ENCODE results near the gene C18orf63. TPM values are rescaled to one million over a fixed set of nuclear protein-coding genes. Genes with fewer than 3 reads are reported as not detected.

Gene C18orf63
- total RNA-seq, 1 experiment from 2014 or later: not detected

DNA sequence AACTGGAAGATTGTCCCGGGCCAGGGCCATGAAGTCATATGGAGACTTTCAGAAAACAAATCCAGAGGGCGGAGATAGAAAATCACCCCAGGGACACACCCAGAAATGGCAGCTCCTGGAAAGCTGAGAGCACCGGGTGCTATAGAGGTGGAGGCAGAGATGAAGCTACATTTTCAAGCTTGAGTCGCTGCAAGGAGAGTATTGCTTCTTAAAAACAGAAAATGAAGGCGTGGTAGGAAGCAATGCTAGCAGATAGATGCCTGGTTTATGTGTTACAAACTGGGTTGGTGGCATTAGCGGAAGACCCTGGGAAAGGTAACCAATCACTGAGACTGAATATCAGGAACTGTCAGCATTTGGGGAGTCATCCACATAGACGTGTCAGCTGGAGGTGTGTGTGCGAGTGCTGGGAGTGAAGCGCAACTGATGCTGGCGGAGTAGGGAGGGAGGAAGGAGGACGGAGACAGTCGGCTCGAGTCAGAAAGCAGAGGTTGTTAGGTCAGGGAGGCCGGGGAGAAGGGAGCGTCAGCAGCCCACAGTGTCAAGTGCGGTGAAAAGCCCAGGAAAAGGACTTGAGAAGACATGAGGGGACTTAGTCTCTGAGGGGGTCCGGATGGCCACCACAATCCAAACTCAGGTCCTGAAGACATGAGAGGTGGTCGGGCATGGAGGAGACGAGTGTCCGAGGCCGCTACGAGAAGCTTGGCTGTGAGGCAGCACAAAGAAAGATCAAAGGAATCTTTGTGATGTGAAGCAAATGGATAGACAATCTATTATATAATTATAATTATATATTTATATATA is 45.4 kb downstream of the C18orf63 start:
- DNase-seq (ENCODE audit: low spot score) (no peak), ATAC-seq (no peak)
- TF ChIP-seq, protein P1, sequence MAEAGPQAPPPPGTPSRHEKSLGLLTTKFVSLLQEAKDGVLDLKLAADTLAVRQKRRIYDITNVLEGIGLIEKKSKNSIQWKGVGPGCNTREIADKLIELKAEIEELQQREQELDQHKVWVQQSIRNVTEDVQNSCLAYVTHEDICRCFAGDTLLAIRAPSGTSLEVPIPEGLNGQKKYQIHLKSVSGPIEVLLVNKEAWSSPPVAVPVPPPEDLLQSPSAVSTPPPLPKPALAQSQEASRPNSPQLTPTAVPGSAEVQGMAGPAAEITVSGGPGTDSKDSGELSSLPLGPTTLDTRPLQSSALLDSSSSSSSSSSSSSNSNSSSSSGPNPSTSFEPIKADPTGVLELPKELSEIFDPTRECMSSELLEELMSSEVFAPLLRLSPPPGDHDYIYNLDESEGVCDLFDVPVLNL (CRISPR knock-in tag; IDR thresholded peaks at IDR 0.05; ENCODE audit: borderline replicate concordance, low read depth): no peak
- no peaks in the 10 kb centered on the region for H3K9me3 Mint-ChIP-seq
- POLR2A ChIA-PET: interaction anchor here (0.6 to 0.7 kb wide), 2 partner anchors 142 to 166 kb away, joined by 3 to 4 read pairs; no protein-coding TSS in a partner anchor
- no peak overlapping the region; the same call in 1 of the 2 replicates for H3K27ac Mint-ChIP-seq
- no peak overlapping the region for H3K4me3 Mint-ChIP-seq
- H3K27me3 Mint-ChIP-seq (ENCODE audit: low read depth): no peaks in the 10 kb centered on the region
- H3K36me3 Mint-ChIP-seq: no peaks in the 10 kb centered on the region
- H3K4me1 Mint-ChIP-seq: no peaks in the 10 kb centered on the region
- CTCF ChIA-PET: interaction anchor here (0.9 kb wide), 1 partner anchor 133 kb away, joined by 4 read pairs; no protein-coding TSS in a partner anchor

DNA sequence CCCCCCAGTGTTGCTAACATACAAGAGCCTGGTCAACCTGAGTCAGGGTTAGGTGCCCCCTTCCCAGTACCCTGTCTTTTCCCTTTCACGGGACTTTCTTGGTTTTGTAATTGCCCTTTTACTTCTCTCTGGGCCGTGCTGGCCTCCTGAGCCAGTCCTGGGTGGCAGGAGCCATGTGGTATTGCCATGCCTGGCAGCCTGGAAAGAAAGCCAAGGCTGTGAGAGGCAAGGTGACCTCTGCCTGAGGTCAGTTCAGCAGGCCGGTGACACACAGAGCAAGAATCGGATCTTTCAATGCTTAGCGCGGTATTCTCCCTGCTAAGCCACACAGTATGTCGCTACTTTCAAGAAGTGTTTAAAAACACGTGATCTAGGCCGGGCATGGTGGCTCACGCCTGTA is 52.3 kb downstream of the C18orf63 start:
- H3K9me3 Mint-ChIP-seq: peaks cover 4% of the 10 kb centered on the region; the same call in 1 of the 2 replicates
- CTCF ChIA-PET: no interaction called here
- no peak for DNase-seq (ENCODE audit: low spot score)
- no peak overlapping the region for H3K27ac Mint-ChIP-seq
- no peak for ATAC-seq
- no peaks in the 10 kb centered on the region for H3K36me3 Mint-ChIP-seq
- POLR2A ChIA-PET: no interaction called here
- no peaks in the 10 kb centered on the region for H3K4me1 Mint-ChIP-seq
- no peak overlapping the region for H3K4me3 Mint-ChIP-seq
- H3K27me3 Mint-ChIP-seq (ENCODE audit: low read depth): no peaks in the 10 kb centered on the region
- no peak for TF ChIP-seq IRF2 (CRISPR knock-in tag; IDR thresholded peaks at IDR 0.05; ENCODE audit: borderline replicate concordance, low read depth)
- TF ChIP-seq, protein P2, sequence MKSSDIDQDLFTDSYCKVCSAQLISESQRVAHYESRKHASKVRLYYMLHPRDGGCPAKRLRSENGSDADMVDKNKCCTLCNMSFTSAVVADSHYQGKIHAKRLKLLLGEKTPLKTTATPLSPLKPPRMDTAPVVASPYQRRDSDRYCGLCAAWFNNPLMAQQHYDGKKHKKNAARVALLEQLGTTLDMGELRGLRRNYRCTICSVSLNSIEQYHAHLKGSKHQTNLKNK (CRISPR knock-in tag; IDR thresholded peaks at IDR 0.05): no peak
- no peak for TF ChIP-seq HMGA2 (CRISPR knock-in tag; IDR thresholded peaks at IDR 0.05)
- TF ChIP-seq SOX15 (CRISPR knock-in tag; IDR thresholded peaks at IDR 0.05): no peak
- no peak for TF ChIP-seq TEAD4 (CRISPR knock-in tag; IDR thresholded peaks at IDR 0.05)
- TF ChIP-seq NFE2L1 (CRISPR knock-in tag; IDR thresholded peaks at IDR 0.05): no peak
- TF ChIP-seq ZNF138 (CRISPR knock-in tag; conservative IDR thresholded peaks at IDR 0.05): no peak
- no peak for TF ChIP-seq SMAD4 (CRISPR knock-in tag; IDR thresholded peaks at IDR 0.05)
- TF ChIP-seq, protein P3, sequence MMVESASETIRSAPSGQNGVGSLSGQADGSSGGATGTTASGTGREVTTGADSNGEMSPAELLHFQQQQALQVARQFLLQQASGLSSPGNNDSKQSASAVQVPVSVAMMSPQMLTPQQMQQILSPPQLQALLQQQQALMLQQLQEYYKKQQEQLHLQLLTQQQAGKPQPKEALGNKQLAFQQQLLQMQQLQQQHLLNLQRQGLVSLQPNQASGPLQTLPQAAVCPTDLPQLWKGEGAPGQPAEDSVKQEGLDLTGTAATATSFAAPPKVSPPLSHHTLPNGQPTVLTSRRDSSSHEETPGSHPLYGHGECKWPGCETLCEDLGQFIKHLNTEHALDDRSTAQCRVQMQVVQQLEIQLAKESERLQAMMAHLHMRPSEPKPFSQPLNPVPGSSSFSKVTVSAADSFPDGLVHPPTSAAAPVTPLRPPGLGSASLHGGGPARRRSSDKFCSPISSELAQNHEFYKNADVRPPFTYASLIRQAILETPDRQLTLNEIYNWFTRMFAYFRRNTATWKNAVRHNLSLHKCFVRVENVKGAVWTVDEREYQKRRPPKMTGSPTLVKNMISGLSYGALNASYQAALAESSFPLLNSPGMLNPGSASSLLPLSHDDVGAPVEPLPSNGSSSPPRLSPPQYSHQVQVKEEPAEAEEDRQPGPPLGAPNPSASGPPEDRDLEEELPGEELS (CRISPR knock-in tag; IDR thresholded peaks at IDR 0.05): no peak
- no peak for TF ChIP-seq GABPB1 (CRISPR knock-in tag; IDR thresholded peaks at IDR 0.05)
- TF ChIP-seq, protein P4, sequence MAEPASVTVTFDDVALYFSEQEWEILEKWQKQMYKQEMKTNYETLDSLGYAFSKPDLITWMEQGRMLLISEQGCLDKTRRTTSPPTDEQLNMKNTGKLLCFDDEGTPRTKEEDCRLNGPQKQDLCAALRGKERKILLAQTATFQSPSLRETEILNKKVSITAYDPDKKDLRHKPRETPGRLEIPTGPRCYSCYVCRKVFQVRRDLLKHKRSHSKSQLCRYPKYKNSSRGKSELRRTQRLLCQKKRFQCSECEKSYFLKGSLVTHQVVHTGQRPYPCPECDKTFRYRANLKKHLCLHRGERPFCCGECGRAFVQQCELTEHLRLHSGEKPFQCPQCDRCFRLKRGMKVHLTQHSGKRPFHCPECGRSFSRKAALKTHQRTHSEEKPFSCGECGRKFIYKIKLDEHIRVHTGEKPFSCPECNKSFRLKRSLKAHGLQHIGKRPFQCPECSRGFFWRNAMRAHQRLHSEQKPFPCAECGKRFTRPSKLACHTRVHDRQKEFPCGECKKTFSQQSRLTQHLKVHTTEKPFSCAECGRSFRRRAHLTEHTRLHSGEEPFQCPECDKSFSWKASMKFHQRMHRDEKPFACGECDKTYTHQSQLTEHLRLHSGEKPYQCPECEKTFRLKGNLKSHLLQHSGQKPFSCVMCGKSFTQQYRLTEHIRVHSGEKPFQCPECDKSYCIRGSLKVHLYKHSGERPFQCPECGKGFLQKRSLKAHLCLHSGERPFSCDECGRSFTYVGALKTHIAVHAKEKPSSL (CRISPR knock-in tag; conservative IDR thresholded peaks at IDR 0.05): no peak
- TF ChIP-seq ETV6 (CRISPR knock-in tag; IDR thresholded peaks at IDR 0.05): no peak
- TF ChIP-seq, protein P5, sequence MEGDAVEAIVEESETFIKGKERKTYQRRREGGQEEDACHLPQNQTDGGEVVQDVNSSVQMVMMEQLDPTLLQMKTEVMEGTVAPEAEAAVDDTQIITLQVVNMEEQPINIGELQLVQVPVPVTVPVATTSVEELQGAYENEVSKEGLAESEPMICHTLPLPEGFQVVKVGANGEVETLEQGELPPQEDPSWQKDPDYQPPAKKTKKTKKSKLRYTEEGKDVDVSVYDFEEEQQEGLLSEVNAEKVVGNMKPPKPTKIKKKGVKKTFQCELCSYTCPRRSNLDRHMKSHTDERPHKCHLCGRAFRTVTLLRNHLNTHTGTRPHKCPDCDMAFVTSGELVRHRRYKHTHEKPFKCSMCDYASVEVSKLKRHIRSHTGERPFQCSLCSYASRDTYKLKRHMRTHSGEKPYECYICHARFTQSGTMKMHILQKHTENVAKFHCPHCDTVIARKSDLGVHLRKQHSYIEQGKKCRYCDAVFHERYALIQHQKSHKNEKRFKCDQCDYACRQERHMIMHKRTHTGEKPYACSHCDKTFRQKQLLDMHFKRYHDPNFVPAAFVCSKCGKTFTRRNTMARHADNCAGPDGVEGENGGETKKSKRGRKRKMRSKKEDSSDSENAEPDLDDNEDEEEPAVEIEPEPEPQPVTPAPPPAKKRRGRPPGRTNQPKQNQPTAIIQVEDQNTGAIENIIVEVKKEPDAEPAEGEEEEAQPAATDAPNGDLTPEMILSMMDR (IDR thresholded peaks at IDR 0.05): no peak
- TF ChIP-seq FOXP1 (CRISPR knock-in tag; IDR thresholded peaks at IDR 0.05; ENCODE audit: borderline replicate concordance): no peak
- TF ChIP-seq, protein P6, sequence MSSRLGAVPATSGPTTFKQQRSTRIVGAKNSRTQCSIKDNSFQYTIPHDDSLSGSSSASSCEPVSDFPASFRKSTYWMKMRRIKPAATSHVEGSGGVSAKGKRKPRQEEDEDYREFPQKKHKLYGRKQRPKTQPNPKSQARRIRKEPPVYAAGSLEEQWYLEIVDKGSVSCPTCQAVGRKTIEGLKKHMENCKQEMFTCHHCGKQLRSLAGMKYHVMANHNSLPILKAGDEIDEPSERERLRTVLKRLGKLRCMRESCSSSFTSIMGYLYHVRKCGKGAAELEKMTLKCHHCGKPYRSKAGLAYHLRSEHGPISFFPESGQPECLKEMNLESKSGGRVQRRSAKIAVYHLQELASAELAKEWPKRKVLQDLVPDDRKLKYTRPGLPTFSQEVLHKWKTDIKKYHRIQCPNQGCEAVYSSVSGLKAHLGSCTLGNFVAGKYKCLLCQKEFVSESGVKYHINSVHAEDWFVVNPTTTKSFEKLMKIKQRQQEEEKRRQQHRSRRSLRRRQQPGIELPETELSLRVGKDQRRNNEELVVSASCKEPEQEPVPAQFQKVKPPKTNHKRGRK (CRISPR knock-in tag; IDR thresholded peaks at IDR 0.05; ENCODE audit: borderline replicate concordance): no peak
- TF ChIP-seq, protein P7, sequence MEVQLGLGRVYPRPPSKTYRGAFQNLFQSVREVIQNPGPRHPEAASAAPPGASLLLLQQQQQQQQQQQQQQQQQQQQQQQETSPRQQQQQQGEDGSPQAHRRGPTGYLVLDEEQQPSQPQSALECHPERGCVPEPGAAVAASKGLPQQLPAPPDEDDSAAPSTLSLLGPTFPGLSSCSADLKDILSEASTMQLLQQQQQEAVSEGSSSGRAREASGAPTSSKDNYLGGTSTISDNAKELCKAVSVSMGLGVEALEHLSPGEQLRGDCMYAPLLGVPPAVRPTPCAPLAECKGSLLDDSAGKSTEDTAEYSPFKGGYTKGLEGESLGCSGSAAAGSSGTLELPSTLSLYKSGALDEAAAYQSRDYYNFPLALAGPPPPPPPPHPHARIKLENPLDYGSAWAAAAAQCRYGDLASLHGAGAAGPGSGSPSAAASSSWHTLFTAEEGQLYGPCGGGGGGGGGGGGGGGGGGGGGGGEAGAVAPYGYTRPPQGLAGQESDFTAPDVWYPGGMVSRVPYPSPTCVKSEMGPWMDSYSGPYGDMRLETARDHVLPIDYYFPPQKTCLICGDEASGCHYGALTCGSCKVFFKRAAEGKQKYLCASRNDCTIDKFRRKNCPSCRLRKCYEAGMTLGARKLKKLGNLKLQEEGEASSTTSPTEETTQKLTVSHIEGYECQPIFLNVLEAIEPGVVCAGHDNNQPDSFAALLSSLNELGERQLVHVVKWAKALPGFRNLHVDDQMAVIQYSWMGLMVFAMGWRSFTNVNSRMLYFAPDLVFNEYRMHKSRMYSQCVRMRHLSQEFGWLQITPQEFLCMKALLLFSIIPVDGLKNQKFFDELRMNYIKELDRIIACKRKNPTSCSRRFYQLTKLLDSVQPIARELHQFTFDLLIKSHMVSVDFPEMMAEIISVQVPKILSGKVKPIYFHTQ (CRISPR knock-in tag; IDR thresholded peaks at IDR 0.05): no peak
- TF ChIP-seq RELA (CRISPR knock-in tag; IDR thresholded peaks at IDR 0.05; ENCODE audit: borderline replicate concordance): no peak
- TF ChIP-seq, protein P8, sequence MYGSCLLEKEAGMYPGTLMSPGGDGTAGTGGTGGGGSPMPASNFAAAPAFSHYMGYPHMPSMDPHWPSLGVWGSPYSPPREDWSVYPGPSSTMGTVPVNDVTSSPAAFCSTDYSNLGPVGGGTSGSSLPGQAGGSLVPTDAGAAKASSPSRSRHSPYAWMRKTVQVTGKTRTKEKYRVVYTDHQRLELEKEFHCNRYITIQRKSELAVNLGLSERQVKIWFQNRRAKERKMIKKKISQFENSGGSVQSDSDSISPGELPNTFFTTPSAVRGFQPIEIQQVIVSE (CRISPR knock-in tag; IDR thresholded peaks at IDR 0.05; ENCODE audit: borderline replicate concordance): no peak
- TF ChIP-seq ZNF232 (CRISPR knock-in tag; IDR thresholded peaks at IDR 0.05): no peak
